ENCODE measurements around the gene FN1. TPM values are rescaled to one million over a fixed set of nuclear protein-coding genes. Genes with fewer than 3 reads are reported as not detected.

FN1 gene
- total RNA-seq, 1 experiment from 2014 or later, result 102 TPM

DNA sequence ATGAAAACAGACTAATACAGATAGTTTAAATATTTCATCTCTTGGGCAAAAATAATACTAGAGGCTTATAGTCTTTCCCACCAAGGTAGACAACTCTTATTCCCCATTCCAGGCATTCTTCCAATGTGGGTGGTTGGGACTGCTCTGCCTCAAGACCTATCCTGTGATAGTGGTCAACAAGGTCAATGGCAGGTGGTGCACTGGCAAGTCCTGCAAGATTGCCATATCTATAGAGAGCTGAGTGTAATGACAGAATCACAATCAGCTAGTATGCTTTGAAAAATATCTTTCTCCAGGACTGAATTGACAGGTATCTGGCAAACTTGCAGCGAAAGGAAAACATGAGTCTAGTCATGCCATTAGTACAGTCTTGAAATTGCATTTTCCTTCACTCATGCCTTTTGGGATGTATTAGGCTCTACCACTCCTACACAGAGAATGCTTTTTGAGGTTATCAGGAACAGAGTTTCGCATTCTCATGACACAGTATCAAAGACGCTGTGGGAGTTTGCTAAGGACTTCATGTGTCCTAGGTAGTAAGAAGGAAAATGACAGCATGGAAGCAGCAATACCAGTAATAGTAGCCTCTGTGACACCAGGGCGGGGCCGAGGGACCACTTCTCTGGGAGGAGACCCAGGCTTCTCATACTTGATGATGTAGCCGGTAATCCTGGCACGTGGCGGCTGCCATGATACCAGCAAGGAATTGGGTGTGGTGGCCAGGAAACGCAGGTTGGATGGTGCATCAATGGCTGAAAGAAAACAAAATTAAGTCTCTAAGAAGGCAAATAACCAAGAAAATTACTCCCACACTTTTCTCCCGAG, 61.0 kb downstream of the FN1 start (continued):
- TF ChIP-seq, protein P1, sequence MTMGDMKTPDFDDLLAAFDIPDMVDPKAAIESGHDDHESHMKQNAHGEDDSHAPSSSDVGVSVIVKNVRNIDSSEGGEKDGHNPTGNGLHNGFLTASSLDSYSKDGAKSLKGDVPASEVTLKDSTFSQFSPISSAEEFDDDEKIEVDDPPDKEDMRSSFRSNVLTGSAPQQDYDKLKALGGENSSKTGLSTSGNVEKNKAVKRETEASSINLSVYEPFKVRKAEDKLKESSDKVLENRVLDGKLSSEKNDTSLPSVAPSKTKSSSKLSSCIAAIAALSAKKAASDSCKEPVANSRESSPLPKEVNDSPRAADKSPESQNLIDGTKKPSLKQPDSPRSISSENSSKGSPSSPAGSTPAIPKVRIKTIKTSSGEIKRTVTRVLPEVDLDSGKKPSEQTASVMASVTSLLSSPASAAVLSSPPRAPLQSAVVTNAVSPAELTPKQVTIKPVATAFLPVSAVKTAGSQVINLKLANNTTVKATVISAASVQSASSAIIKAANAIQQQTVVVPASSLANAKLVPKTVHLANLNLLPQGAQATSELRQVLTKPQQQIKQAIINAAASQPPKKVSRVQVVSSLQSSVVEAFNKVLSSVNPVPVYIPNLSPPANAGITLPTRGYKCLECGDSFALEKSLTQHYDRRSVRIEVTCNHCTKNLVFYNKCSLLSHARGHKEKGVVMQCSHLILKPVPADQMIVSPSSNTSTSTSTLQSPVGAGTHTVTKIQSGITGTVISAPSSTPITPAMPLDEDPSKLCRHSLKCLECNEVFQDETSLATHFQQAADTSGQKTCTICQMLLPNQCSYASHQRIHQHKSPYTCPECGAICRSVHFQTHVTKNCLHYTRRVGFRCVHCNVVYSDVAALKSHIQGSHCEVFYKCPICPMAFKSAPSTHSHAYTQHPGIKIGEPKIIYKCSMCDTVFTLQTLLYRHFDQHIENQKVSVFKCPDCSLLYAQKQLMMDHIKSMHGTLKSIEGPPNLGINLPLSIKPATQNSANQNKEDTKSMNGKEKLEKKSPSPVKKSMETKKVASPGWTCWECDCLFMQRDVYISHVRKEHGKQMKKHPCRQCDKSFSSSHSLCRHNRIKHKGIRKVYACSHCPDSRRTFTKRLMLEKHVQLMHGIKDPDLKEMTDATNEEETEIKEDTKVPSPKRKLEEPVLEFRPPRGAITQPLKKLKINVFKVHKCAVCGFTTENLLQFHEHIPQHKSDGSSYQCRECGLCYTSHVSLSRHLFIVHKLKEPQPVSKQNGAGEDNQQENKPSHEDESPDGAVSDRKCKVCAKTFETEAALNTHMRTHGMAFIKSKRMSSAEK (CRISPR knock-in tag; IDR thresholded peaks at IDR 0.05; ENCODE audit: borderline replicate concordance), result no peak
- TF ChIP-seq ZNF416 (CRISPR knock-in tag; IDR thresholded peaks at IDR 0.05) (no peak), MYBL2 (CRISPR knock-in tag; IDR thresholded peaks at IDR 0.05) (no peak)
- TF ChIP-seq, protein P2, sequence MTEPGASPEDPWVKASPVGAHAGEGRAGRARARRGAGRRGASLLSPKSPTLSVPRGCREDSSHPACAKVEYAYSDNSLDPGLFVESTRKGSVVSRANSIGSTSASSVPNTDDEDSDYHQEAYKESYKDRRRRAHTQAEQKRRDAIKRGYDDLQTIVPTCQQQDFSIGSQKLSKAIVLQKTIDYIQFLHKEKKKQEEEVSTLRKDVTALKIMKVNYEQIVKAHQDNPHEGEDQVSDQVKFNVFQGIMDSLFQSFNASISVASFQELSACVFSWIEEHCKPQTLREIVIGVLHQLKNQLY (CRISPR knock-in tag; IDR thresholded peaks at IDR 0.05), result no peak

DNA sequence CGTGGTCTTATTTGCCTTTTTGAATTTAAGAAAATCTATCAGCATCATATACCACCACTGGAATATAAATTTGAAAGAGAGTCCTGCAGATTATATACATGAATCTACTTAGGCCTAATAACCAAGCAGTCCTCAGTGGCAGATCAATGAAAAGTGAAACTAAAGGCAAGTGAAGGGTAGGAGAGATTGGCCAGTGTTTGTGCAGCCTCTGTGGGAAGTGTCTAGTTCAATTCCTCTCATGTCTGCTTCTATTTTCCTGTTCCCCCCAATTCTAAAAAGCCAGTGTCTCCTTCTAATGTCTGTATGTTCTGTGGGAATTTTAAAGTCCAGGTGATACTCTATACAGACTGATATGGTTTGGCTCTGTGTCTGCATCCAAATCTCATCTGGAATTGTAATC, 61.9 kb downstream of the FN1 start:
- CTCF ChIA-PET, result interaction anchor here (0.7 kb wide), 1 partner anchor 521 kb away, joined by 5 read pairs; no protein-coding TSS in a partner anchor
- peaks cover 70% of the 10 kb centered on the region for H3K36me3 Mint-ChIP-seq
- ATAC-seq, result no peak

DNA sequence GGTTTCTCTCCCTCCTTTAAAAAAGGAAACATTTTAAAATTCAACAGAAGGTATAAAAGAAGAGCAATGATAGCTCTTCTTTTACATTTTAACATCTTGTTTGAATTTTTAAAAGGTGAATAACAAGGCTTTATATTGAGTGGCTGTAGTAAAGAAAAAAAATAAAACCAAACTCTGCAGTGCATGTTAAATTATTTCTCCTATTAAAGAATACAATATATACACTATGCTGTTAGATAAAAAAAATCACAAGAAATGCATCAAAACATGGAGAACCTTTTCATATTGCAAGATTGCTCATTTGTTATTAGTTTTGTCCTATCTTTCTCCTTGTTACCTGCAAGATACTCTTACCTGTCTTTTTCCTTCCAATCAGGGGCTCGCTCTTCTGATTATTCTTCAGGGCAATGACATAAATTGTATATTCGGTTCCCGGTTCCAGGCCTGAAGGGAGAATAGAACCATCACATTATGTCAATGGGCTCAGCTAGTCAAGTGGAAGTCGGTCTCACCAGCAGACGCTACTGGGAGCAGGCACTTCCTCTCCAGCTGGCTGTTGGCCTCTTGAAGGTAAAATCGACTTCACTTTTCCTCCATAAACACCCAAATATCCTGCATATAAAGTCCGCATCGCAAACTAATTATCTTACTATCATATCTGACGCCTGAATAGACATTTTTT, 62.8 kb downstream of the FN1 start:
- no peaks in the 10 kb centered on the region for H3K9me3 Mint-ChIP-seq
- ChIA-PET CTCF (interaction anchor here (0.7 kb wide), 1 partner anchor 522 kb away, joined by 5 read pairs; no protein-coding TSS in a partner anchor), POLR2A (interaction anchor here (0.6 kb wide), 1 partner anchor 12 kb away, joined by 3 read pairs; no protein-coding TSS in a partner anchor)
- no peak overlapping the region for H3K27ac Mint-ChIP-seq
- peaks cover 67% of the 10 kb centered on the region for H3K36me3 Mint-ChIP-seq
- no peaks in the 10 kb centered on the region for H3K27me3 Mint-ChIP-seq (ENCODE audit: low read depth)
- no peak for DNase-seq (ENCODE audit: low spot score)
- no peak overlapping the region for H3K4me3 Mint-ChIP-seq
- no peak for TF ChIP-seq NFATC4 (CRISPR knock-in tag; IDR thresholded peaks at IDR 0.05)
- no peak for TF ChIP-seq ZNF219 (CRISPR knock-in tag; IDR thresholded peaks at IDR 0.05; ENCODE audit: borderline replicate concordance)
- TF ChIP-seq, protein P3, sequence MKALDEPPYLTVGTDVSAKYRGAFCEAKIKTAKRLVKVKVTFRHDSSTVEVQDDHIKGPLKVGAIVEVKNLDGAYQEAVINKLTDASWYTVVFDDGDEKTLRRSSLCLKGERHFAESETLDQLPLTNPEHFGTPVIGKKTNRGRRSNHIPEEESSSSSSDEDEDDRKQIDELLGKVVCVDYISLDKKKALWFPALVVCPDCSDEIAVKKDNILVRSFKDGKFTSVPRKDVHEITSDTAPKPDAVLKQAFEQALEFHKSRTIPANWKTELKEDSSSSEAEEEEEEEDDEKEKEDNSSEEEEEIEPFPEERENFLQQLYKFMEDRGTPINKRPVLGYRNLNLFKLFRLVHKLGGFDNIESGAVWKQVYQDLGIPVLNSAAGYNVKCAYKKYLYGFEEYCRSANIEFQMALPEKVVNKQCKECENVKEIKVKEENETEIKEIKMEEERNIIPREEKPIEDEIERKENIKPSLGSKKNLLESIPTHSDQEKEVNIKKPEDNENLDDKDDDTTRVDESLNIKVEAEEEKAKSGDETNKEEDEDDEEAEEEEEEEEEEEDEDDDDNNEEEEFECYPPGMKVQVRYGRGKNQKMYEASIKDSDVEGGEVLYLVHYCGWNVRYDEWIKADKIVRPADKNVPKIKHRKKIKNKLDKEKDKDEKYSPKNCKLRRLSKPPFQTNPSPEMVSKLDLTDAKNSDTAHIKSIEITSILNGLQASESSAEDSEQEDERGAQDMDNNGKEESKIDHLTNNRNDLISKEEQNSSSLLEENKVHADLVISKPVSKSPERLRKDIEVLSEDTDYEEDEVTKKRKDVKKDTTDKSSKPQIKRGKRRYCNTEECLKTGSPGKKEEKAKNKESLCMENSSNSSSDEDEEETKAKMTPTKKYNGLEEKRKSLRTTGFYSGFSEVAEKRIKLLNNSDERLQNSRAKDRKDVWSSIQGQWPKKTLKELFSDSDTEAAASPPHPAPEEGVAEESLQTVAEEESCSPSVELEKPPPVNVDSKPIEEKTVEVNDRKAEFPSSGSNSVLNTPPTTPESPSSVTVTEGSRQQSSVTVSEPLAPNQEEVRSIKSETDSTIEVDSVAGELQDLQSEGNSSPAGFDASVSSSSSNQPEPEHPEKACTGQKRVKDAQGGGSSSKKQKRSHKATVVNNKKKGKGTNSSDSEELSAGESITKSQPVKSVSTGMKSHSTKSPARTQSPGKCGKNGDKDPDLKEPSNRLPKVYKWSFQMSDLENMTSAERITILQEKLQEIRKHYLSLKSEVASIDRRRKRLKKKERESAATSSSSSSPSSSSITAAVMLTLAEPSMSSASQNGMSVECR (CRISPR knock-in tag; IDR thresholded peaks at IDR 0.05; ENCODE audit: borderline replicate concordance), result no peak
- TF ChIP-seq ZBTB21 (CRISPR knock-in tag; IDR thresholded peaks at IDR 0.05; ENCODE audit: borderline replicate concordance), result no peak
- no peak for ATAC-seq
- H3K4me1 Mint-ChIP-seq, result no peaks in the 10 kb centered on the region

More for the DNA sequence above, 61.9 kb downstream of the FN1 start:
- TF ChIP-seq ZNF423 (CRISPR knock-in tag; IDR thresholded peaks at IDR 0.05) (no peak), MXD4 (CRISPR knock-in tag; IDR thresholded peaks at IDR 0.05; ENCODE audit: borderline replicate concordance) (no peak), ZNF121 (CRISPR knock-in tag; IDR thresholded peaks at IDR 0.05) (no peak)
- TF ChIP-seq, protein P4, sequence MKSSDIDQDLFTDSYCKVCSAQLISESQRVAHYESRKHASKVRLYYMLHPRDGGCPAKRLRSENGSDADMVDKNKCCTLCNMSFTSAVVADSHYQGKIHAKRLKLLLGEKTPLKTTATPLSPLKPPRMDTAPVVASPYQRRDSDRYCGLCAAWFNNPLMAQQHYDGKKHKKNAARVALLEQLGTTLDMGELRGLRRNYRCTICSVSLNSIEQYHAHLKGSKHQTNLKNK (CRISPR knock-in tag; IDR thresholded peaks at IDR 0.05), result no peak
- POLR2A ChIA-PET, result interaction anchor here (0.6 kb wide), 1 partner anchor 11 kb away, joined by 3 read pairs; no protein-coding TSS in a partner anchor
- H3K9me3 Mint-ChIP-seq, result no peaks in the 10 kb centered on the region
- no peak overlapping the region for H3K27ac Mint-ChIP-seq
- no peak for DNase-seq (ENCODE audit: low spot score)
- H3K4me3 Mint-ChIP-seq, result no peak overlapping the region
- no peaks in the 10 kb centered on the region for H3K4me1 Mint-ChIP-seq
- H3K27me3 Mint-ChIP-seq (ENCODE audit: low read depth), result no peaks in the 10 kb centered on the region

Measured in WTC11 (cell line).